OCI-M1 (cell line): Measurements from ENCODE around the gene BCAS4.

Experiments
- DNase-seq: peaks from one replicate; lab custom pipeline; 2025; lab: John Stamatoyannopoulos, UW

Gene BCAS4

GRCh38 chr20:50855498-50856474 lies 60.9 kb downstream of the BCAS4 start:
- no peak for DNase-seq

- no peak for DNase-seq
Measured at GRCh38 chr20:50856475-50857041, 61.7 kb downstream of the BCAS4 start.

GRCh38 chr20:50857348-50857747 lies 62.5 kb downstream of the BCAS4 start:
- DNase-seq = no peak

- DNase-seq = no peak
Measured at GRCh38 chr20:50858525-50858924, 63.7 kb downstream of the BCAS4 start.

GRCh38 chr20:50859161-50859560 lies 64.3 kb downstream of the BCAS4 start:
- no peak for DNase-seq

- DNase-seq = no peak
Measured at GRCh38 chr20:50861012-50861411, 66.2 kb downstream of the BCAS4 start.

GRCh38 chr20:50862546-50862945 lies 67.7 kb downstream of the BCAS4 start:
- no peak for DNase-seq

GRCh38 chr20:50865114-50865513 lies 70.3 kb downstream of the BCAS4 start:
- DNase-seq = no peak

- DNase-seq = no peak
Measured at GRCh38 chr20:50865591-50865990, 70.7 kb downstream of the BCAS4 start.

GRCh38 chr20:50866036-50866685 lies 71.3 kb downstream of the BCAS4 start:
- DNase-seq = no peak

GRCh38 chr20:50866831-50867230 lies 72.0 kb downstream of the BCAS4 start:
- no peak for DNase-seq

GRCh38 chr20:50867805-50868204 lies 72.9 kb downstream of the BCAS4 start:
- DNase-seq = no peak

- DNase-seq = no peak
Measured at GRCh38 chr20:50868509-50869495, 73.9 kb downstream of the BCAS4 start.

GRCh38 chr20:50870561-50871161 lies 75.8 kb downstream of the BCAS4 start:
- DNase-seq = no peak

GRCh38 chr20:50872560-50873425 lies 77.9 kb downstream of the BCAS4 start:
- no peak for DNase-seq

GRCh38 chr20:50873585-50873984 lies 78.7 kb downstream of the BCAS4 start:
- DNase-seq = no peak

- DNase-seq = no peak
Measured at GRCh38 chr20:50874111-50874757, 79.4 kb downstream of the BCAS4 start.

- no peak for DNase-seq
Measured at GRCh38 chr20:50874758-50875665, 80.2 kb downstream of the BCAS4 start.
